Stimulated activated CD8-positive, alpha-beta memory T cell treated with anti-CD3 and anti-CD28 coated beads, Interleukin-7, amount 100 ng/mL, for 4 hours (primary cell): ENCODE results near the gene LAIR1.

Experiments
- DNase-seq, 2 donors: peaks; one replicate each; pipeline ENCODE4 v3.0.0-alpha.2; 2020; ENCODE audit warnings: low read depth in 2 of 2

The LAIR1 gene

DNA sequence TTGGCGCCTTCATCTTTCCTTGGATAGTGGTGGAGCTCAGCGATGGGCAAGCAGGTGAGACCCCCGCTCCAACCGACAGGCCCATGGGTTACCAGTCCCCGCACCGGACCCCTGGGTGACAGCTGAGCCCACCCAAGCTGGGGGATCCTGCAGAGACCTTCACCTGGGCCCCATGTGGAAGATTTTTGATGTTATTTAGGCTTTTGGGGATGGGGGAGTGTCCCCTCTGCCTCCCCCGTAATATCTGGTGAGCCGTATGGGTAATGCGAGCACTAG lies 46.8 kb downstream of the LAIR1 start:
- no peak for DNase-seq

DNA sequence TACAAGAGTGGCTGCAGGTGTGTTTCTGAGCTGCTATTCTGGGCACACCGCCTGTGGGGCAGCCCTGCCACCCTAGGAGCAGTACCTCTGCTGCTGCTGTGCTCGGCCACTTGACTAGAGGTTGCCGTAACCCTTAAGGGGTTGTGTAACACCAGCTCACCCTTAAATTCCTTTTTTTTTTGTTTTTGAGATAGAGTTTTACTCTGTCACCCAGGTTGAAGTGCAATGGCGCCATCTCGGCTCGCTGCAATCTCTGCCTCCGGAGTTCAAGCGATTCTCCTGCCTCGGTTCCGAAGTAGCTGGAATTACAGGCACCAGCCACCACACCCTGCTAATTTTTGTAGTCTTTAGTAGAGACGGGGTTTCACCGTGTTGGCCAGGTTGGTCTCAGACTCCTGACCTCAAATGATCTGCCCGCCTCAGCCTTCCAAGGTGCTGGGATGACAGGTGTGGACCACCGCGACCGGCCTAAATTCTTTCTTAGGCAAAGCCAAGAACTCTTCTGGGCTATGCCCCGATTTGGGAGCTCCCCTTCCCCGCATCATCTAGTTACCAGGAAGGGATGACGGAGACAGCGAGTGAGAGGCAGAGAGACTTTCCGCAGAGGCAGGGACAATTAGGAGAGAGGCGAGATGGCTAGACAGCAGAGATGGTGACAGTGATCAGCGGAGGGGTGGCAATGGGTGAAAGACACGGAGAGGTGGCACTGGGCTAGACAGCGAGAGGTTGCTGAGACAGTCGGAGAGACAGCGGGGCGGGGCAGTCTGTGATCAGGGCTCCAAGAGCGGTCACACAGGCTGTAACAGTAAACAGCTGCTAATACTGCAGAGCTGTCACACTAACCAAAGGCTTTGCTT lies 47.4 kb downstream of the LAIR1 start:
- DNase-seq, result no peak

DNA sequence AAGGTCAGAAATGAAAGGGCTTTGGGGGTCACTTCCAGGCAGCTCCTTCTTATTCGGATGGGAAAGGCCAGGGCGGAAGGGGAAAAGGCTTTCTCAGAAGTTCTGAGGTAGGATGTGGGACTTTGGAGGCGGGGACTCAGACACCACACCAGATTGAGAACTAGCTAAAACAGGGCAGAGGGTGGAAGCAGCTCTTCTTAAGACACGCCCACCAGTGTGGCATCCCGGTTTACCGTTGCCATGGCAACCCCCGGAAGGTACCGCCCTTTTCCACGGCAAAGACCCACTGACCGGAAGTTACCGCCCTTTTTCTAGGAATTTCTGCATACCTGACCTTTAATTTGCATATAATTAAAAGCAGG lies 48.0 kb downstream of the LAIR1 start:
- no peak for DNase-seq

DNA sequence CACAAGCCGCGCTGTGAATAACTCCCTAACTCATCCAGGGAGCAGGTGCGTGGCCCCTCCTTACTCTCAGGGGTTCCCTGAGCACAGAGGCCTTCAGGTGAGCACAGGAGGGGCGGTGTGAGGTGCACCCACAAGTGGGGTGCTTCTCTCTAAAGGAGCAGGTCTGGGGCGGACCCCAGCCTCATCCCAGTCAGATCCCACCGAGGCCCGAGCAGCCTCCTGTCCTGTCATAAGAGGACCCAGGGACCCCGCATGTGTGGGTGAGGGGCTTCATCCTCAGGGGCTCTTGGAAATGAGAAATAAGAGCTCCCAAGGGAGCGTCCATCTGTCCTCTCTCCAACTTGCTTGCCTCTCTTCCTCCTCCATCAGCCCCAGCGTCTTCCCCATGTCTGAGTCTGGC lies 48.8 kb downstream of the LAIR1 start:
- DNase-seq, result no peak

DNA sequence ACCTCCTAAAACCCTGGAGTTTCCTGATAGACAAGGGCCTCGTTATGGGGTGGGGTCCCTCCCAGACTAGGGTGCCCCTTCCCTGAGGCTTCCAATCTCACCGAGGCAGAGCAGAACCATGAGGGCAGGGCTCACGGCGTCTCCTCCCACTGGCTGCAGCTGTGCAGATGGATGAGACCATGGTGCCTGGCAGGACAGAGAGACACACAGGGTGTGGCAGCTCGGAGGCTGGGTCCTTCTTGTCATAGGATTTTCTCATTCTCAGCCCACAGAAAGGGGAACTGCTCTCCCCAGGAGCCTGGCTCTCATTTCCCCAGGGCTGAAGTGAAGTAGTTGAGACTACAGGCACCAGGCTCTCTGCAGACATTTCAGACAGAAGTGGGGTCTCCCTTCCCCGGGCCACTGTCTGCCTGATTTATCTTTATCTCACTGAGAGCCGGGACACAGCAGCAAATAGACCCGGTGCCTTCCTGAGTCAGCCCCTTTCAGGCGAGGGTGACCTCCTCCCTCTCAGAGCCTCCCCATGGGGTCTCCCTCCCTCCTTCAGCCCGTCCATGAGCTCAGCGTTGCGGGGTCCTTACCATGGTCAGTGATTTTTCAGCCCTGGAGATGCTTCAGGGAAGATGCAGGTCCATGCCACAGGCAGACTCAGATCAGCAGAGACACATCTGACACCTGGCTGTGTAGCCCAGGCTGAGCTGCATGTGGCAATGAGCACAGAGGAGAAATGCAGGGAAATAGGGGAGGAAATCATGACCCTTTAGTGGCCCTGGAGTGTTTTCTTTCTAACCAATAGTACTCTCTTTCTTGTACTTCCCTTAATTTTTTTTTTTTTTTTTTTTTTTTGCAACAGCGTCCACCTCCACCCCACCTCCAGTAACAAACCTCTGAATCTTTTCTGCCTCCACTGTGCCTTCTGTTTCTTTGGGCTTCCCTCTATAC lies 52.0 kb downstream of the LAIR1 start, which contains the start of gene LILRA5:
Gene LILRA5 (minus strand): TSS at position 731 of the 942 bp plus-strand sequence. CDS start 147 bp downstream, at position 584.
- DNase-seq, result no peak

DNA sequence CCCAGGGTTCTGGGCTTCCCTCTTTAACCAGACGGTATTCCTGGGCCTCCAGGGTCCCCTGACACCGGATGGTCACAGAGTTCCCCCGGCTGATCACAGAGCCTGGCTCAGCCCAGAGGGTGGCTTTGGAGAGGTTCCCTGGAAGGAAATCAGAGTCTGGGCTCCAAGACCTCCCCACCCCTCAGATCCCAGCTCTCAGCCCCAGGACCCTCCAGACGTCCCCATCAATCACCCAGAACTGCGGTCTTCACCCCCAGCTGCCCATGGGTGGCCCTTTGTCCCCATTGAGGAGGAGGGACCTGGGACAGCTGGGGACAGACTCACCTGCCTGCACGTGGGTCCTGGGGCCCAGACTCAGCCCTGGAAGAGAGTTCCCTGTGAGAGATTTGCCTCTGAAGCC lies 52.7 kb downstream of the LAIR1 start:
- DNase-seq, result no peak

DNA sequence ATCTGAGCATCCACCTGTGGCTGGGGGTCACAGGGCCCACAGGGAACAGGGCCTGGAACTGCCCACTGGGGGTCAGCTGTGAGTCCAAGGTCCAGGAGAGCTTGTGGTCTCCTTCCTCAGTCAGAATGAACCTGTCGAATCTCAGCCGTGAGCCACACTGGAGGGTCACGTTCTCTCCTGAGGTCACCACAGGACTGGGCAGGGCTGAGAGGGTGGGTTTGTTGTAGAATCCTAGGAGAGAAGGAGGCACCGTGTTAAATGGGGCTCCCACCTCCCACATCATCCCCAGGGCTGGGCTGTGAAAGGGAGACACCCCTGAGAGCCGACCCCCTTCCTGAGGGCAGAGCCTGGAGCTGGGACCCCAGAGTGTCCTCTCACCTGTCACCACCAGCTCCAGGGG lies 53.2 kb downstream of the LAIR1 start:
- no peak for DNase-seq

DNA sequence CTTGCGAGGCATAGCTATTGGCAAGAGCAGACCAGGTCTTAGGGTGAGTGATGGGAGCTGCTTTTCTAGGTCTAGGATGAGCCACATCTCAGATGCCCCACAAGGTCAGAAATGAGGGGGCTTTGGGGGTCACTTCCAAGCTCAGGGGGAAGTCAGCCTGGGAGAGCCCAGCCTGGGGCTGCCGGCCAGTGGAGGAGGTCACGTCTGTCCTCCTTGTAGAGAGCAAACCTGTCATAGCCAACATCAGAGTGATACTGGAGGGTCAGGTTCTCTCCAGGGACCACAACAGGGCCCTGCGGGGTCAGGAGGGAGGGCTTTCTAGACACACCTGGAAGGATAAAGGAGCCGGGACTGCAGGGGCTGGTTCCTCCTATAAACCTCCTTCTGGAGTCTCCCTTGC lies 54.2 kb downstream of the LAIR1 start:
- DNase-seq, result no peak

DNA sequence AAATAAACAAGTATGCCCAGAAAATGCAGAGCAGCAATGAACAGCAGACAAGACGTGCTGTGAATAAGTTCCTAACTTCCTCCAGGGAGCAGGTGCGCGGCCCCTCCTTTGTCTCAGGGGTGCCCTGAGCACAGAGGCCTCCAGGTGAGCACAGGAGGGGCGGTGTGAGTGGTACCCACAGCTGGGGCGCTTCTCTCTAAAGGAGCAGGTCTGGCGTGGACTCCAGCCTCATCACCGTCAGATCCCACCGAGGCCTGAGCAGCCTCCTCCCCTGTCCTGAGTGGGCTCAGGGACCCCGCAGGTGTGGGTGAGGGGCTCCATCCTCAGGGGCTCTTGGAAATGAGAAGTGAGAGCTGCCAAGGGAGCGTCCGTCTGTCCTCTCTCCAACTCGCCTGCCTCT lies 54.9 kb downstream of the LAIR1 start:
- DNase-seq, result no peak

DNA sequence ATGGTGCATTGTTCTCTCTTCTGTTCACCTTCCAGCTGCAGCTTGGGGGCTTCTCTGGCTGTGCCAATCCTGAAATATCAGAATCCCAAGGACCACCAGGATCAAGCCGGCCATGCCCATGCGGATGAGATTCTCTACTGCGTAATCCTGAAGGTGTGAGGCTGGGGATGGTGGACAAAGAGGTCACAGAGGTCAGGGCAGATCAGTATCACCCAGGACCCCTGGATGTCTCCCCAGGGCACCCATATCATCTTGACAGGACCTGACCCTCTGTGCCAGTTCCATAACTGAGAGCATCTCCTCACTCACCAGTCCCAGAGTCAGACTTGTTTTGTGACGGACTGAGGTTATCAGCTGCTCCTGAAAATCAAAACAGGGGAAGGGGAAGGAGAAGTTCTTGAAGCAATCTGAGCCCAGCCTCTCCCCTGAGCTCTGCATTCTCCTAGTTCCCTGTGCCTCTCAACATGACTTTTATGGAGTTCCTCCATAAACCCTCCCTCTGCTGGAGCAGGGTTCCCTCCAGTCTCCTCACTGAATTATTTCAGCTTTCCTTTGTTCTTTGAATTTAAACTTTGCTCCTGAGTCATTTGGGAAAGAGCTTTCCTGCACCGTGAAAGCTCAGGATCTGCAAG lies 57.2 kb downstream of the LAIR1 start:
- no peak for DNase-seq

DNA sequence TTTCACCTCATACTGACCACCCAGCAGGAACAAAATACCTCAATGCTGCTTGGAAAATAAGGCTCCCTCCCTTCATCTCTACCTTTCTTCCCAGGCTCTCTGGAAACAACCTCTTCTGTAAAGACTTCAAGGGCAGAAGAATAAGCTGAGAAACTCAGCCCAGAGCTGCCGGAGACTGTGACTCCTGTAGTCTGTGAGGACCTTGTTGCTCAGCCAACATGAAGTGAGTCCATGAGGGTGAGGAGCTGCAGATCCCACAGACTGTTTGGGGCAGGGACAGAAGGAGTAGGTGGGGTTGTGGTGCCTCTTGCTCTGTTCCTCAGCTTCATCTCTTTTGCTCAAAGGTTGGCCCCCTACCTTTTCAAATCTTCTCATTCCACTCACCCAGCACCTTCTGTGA lies 59.6 kb downstream of the LAIR1 start:
- DNase-seq, result no peak

DNA sequence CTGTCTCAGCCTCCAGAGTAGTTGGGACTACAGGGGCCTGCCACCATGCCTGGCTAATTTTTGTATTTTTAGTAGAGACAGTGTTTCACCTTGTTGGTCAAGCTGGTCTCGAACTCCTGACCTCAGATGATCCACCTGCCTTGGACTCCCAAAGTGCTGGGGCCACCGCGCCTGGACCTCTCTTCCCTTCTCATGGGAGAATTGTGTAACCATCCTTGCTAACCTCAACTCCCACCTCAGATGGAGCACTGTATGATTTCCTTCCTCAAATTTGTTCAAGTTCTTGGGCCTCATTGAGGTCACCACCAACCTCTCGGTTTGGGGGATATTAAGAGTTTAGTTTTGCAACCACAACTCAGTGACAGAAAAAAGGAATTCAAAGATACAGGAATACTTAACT lies 62.5 kb downstream of the LAIR1 start:
- no peak for DNase-seq
